OCI-LY7 (cell line): ENCODE results near the gene NDUFA7. TPM values are rescaled to one million over a fixed set of nuclear protein-coding genes. Genes with fewer than 3 reads are reported as not detected.
A peak's percentile ranks its signal among the peaks of the same experiment; 100 is the strongest.
"Not testable (repeated sequence)": the region's sequence is repeated elsewhere in the genome, so short reads cannot be mapped to it uniquely, and the experiment has no call there.

Experiments used
- BruUV-seq: library from RNA; stranded (reverse); fragments of 400-500 nt; replicated peaks from 2 replicates; lab custom pipeline; 2021; lab: Mats Ljungman, UMichigan
- CTCF ChIA-PET: fragments of 300-600 bp; sonication (Branson Sonifier 250); formaldehyde crosslinking; loops from one replicate; lab custom pipeline; 2022; ENCODE audit warnings: antibody characterized with exemption; ENCODE audit not compliant: unreplicated experiment; lab: Charles Lee
- POLR2A ChIA-PET: fragments of 300-600 bp; sonication (Branson Sonifier 250); formaldehyde crosslinking; loops from one replicate; lab custom pipeline; 2022; ENCODE audit warnings: antibody characterized with exemption; lab: Charles Lee
- DNase-seq: peaks from one replicate; pipeline ENCODE4 v3.0.0-alpha.2; 2015; ENCODE audit warnings: low spot score
- H2AFZ ChIP-seq: fragments of 200-600 bp; sonication (generic), shearing (Covaris generic); 2 replicates; pipeline ENCODE4 v1.6.1; 2014; ENCODE audit warnings: mild to moderate bottlenecking, antibody characterized with exemption, low read length, moderate library complexity
- H3K27ac ChIP-seq: fragments of 200-600 bp; sonication (generic); 2 replicates; pipeline ENCODE4 v1.5.1; 2014; ENCODE audit warnings: mixed run types, low read depth, mild to moderate bottlenecking, moderate library complexity, low read length, inconsistent platforms; ENCODE audit not compliant: poor library complexity, severe bottlenecking
- H3K36me3 ChIP-seq: fragments of 200-600 bp; sonication (generic); 2 replicates; pipeline ENCODE4 v1.6.1; 2014; ENCODE audit warnings: mild to moderate bottlenecking, antibody characterized with exemption, low read length, moderate library complexity, mixed read lengths; ENCODE audit not compliant: insufficient read depth
- H3K4me1 ChIP-seq: fragments of 200-600 bp; sonication (generic); 2 replicates; pipeline ENCODE4 v1.5.1; 2014; ENCODE audit warnings: mild to moderate bottlenecking, low read length; ENCODE audit not compliant: insufficient read depth, poor library complexity, severe bottlenecking
- H3K4me2 ChIP-seq: fragments of 200-600 bp; sonication (generic); 2 replicates; pipeline ENCODE4 v1.6.1; 2014; ENCODE audit warnings: mild to moderate bottlenecking, low read length
- H3K4me3 ChIP-seq: fragments of 200-600 bp; sonication (generic); 2 replicates; pipeline ENCODE4 v1.5.1; 2014; ENCODE audit warnings: mild to moderate bottlenecking, low read depth, low read length; ENCODE audit not compliant: poor library complexity, severe bottlenecking
- H3K79me2 ChIP-seq: fragments of 200-600 bp; sonication (generic); 2 replicates; pipeline ENCODE4 v1.6.1; 2016; ENCODE audit warnings: low read depth, mild to moderate bottlenecking, low read length, moderate library complexity, mixed read lengths; ENCODE audit not compliant: insufficient read depth
- H3K9me2 ChIP-seq: fragments of 200-600 bp; sonication (generic); 2 replicates; pipeline ENCODE4 v1.6.1; 2016; ENCODE audit warnings: mild to moderate bottlenecking, low read length, mixed read lengths; ENCODE audit not compliant: insufficient read depth
- H3K9me3 ChIP-seq: fragments of 200-600 bp; sonication (generic); 2 replicates; pipeline ENCODE4 v1.6.1; 2014; ENCODE audit warnings: mild to moderate bottlenecking, mixed run types, low read length, mixed read lengths
- H4K20me1 ChIP-seq: fragments of 200-600 bp; sonication (generic); 2 replicates; pipeline ENCODE4 v1.6.1; 2014; ENCODE audit warnings: mild to moderate bottlenecking, antibody characterized with exemption, low read length, moderate library complexity, mixed read lengths; ENCODE audit not compliant: insufficient read depth
- EZH2phosphoT487 ChIP-seq: fragments of 200-600 bp; sonication (generic); IDR thresholded peaks from 2 replicates; pipeline ENCODE4 v1.6.1; 2018; ENCODE audit warnings: low read depth, borderline replicate concordance, mild to moderate bottlenecking, mixed run types, antibody characterized with exemption, low read length, moderate library complexity, mixed read lengths
- intact Hi-C: fragments of 100-400 bp; cut with micrococcal nuclease; formaldehyde crosslinking; loops from one replicate; pipeline ENCODE4 v1.10.0; 2022; ENCODE audit not compliant: unreplicated experiment
- total RNA-seq, 2 experiments: library from RNA; depleted of rRNA in 1 of 2; stranded (reverse); fragments of >200 nt in 1 of 2; shearing (Covaris generic) in 1 of 2; gene quantifications; 2 replicates each; pipeline ENCODE4 v1.2.3, GENCODE V29; 2014 to 2022
- TF ChIP-seq, protein P1 (sequence below): fragments of 200-600 bp; sonication (generic); conservative IDR thresholded peaks from 2 replicates; pipeline ENCODE4 v1.5.1; 2014; ENCODE audit warnings: mild to moderate bottlenecking, antibody characterized with exemption, low read length, moderate library complexity, mixed read lengths

Gene NDUFA7
- total RNA-seq, 2 experiments from 2014 or later: 93.0 to 103 TPM

DNA sequence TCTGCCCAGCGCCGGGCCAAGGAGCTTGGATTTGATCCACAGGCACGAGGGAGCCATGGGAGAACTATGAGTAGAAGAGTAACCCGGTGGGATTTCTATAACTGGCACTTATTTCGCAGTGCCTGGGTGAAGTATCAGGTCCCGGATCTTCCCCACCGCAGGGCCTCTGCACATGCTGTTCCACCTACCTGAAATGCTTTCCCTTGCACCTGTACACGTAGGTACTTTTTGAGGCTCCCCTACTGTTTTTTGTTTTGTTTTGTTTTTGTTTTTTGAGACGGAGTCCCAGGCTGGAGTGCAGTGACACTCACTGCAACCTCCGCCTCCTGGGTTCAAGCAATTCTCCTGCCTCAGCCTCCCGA is 22.3 kb upstream of the NDUFA7 start:
- Histone ChIP-seq H3K79me2 (no peaks in the 10 kb centered on the region), H3K9me2 (no peaks in the 10 kb centered on the region), H3K27ac (no peak overlapping the region), H3K4me2 (peak overlapping the region; percentile 61), H2AFZ (no peak overlapping the region), H3K36me3 (no peaks in the 10 kb centered on the region), H3K9me3 (no peaks in the 10 kb centered on the region), H4K20me1 (no peaks in the 10 kb centered on the region), H3K4me3 (peak overlapping the region; percentile 42), H3K4me1 (peaks cover 5% of the 10 kb centered on the region)
- CTCF ChIA-PET: no interaction called here
- POLR2A ChIA-PET: no interaction called here
- DNase-seq: no peak
- intact Hi-C loops: no loop called here
- BruUV-seq: no TSS peak
- TF ChIP-seq EZH2phosphoT487: no peak
- TF ChIP-seq, protein P1, sequence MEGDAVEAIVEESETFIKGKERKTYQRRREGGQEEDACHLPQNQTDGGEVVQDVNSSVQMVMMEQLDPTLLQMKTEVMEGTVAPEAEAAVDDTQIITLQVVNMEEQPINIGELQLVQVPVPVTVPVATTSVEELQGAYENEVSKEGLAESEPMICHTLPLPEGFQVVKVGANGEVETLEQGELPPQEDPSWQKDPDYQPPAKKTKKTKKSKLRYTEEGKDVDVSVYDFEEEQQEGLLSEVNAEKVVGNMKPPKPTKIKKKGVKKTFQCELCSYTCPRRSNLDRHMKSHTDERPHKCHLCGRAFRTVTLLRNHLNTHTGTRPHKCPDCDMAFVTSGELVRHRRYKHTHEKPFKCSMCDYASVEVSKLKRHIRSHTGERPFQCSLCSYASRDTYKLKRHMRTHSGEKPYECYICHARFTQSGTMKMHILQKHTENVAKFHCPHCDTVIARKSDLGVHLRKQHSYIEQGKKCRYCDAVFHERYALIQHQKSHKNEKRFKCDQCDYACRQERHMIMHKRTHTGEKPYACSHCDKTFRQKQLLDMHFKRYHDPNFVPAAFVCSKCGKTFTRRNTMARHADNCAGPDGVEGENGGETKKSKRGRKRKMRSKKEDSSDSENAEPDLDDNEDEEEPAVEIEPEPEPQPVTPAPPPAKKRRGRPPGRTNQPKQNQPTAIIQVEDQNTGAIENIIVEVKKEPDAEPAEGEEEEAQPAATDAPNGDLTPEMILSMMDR: no peak

GRCh38 chr19:8342684-8343482 is 21.7 kb upstream of the NDUFA7 start, which contains the start of gene KANK3:
KANK3 (minus strand) TSS chr19:8343262; CDS start chr19:8337828, 5,434 bp downstream.
- Histone ChIP-seq H2AFZ (no peak within 1 kb of the TSS), H3K4me2 (peak within 1 kb of the TSS; percentile 61), H3K9me3 (no peaks in the 10 kb centered on the region), H3K27ac (no peak within 1 kb of the TSS), H3K4me1 (peaks cover 5% of the 10 kb centered on the region), H3K36me3 (no peaks in the 10 kb centered on the region), H3K9me2 (no peaks in the 10 kb centered on the region), H3K4me3 (peak within 1 kb of the TSS; percentile 42), H4K20me1 (no peaks in the 10 kb centered on the region), H3K79me2 (no peaks in the 10 kb centered on the region)
- no peak for TF ChIP-seq EZH2phosphoT487
- TF ChIP-seq, protein P1: no peak
- CTCF ChIA-PET: no interaction called here
- POLR2A ChIA-PET: no interaction called here
- intact Hi-C loops: no loop called here
- DNase-seq: peak; percentile 93
- BruUV-seq: no TSS peak

DNA sequence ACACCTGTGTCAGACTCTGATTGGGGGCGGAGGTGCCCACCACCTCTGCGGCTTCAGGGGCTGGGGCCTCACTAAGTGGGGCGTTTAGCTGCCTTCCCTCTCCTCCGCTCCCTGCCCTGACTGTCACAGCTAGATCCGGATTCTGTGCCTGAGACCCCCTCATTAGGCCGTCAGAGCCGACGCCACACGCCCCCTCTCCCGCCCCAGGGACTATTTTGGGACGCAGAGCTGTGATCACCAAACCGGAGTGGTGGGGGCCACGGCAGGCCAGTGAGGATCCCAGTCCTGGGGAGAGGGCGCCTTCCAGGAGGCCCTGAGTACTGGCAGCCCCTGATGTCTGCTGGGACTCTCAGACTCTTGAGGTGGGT is 21.1 kb upstream of the NDUFA7 start:
- H3K4me1 ChIP-seq: peaks cover 5% of the 10 kb centered on the region
- no peaks in the 10 kb centered on the region for H3K79me2 ChIP-seq
- no TSS peak for BruUV-seq
- TF ChIP-seq EZH2phosphoT487: no peak
- TF ChIP-seq, protein P1: no peak
- no peaks in the 10 kb centered on the region for H3K9me3 ChIP-seq
- no peak overlapping the region for H2AFZ ChIP-seq
- no peak for DNase-seq
- no peaks in the 10 kb centered on the region for H4K20me1 ChIP-seq
- no peaks in the 10 kb centered on the region for H3K36me3 ChIP-seq
- POLR2A ChIA-PET: no interaction called here
- intact Hi-C loops: no loop called here
- H3K27ac ChIP-seq: no peak overlapping the region
- H3K4me3 ChIP-seq: no peak overlapping the region
- no peak overlapping the region for H3K4me2 ChIP-seq
- CTCF ChIA-PET: no interaction called here
- no peaks in the 10 kb centered on the region for H3K9me2 ChIP-seq

DNA sequence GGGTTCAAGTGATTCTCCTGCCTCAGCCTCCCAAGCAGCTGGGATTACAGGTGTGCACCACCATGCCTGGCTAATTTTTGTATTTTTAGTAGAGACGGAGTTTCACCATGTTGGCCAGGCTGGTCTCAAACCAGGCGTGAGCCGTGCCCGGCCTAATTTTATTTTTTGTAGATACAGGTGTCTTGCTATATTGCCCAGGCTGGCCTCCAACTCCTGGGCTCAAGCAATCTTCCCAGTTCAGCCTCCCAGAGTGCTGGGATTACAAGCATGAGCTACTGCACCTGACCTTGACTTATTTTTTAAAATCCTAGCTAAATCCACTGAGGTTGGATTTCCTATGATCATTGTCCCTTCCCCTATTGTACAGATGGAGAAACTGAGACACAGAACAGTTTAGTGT is 20.3 kb upstream of the NDUFA7 start:
- DNase-seq, H3K4me1 ChIP-seq, H3K9me3 ChIP-seq, H3K9me2 ChIP-seq, BruUV-seq, H3K4me3 ChIP-seq, H4K20me1 ChIP-seq, H3K27ac ChIP-seq, CTCF ChIA-PET, H3K79me2 ChIP-seq, H2AFZ ChIP-seq, intact Hi-C loops, H3K4me2 ChIP-seq, H3K36me3 ChIP-seq: not testable (repeated sequence)
- POLR2A ChIA-PET: interaction anchor here (1.1 kb wide), 1 partner anchor 49 kb away, joined by 5 read pairs; the partner anchor contains the start of gene RAB11B
